Daoy (cell line): ENCODE measurements around the gene ZNF711. TPM values are rescaled to one million over a fixed set of nuclear protein-coding genes. Genes with fewer than 3 reads are reported as not detected.
A peak's percentile ranks its signal among the peaks of the same experiment; 100 is the strongest.
"Not testable (repeated sequence)": the region's sequence is repeated elsewhere in the genome, so short reads cannot be mapped to it uniquely, and the experiment has no call there.

Experiments used
- DNase-seq: peaks from one replicate; pipeline ENCODE4 v3.0.0-alpha.2; 2015; ENCODE audit warnings: low read depth
- total RNA-seq: library from RNA; depleted of rRNA; stranded (reverse); fragments of >200 nt; shearing (Covaris generic); gene quantifications from 2 replicates; pipeline ENCODE4 v1.2.3, GENCODE V29; 2014; rRNA removed

The ZNF711 gene
- total RNA-seq, result 6.3 and 7.5 TPM in 2 replicates

GRCh38 chrX:85243761-85244449 lies at the start of gene ZNF711, which contains the start of gene SATL1:
Gene ZNF711 (plus strand): TSS chrX:85243991. CDS start chrX:85247573, 3,582 bp downstream.
Gene SATL1 (minus strand): TSS chrX:85243779. CDS start chrX:85108968, 134,811 bp downstream.
- peak; percentile 72 for DNase-seq

DNA sequence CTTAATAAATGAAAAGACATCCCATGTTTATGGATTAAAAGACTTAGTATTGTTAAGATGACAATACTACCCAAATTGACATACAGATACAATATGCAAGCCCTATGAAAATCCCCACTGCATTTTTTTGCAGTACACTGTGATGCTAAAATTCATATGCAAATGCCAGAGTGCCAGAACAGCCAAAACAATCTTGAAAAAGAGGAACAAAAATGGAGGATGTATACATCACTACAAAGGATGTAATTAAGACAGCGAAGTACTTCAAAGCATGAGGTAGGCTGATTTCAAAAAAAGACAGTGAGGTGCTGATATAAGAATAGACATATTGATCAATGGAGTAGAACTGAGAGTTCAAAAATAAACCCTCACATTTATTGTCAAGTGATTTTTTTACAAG lies 47.5 kb upstream of the ZNF711 start:
- no peak for DNase-seq

GRCh38 chrX:85203461-85203970 lies 40.3 kb upstream of the ZNF711 start:
- no peak for DNase-seq

DNA sequence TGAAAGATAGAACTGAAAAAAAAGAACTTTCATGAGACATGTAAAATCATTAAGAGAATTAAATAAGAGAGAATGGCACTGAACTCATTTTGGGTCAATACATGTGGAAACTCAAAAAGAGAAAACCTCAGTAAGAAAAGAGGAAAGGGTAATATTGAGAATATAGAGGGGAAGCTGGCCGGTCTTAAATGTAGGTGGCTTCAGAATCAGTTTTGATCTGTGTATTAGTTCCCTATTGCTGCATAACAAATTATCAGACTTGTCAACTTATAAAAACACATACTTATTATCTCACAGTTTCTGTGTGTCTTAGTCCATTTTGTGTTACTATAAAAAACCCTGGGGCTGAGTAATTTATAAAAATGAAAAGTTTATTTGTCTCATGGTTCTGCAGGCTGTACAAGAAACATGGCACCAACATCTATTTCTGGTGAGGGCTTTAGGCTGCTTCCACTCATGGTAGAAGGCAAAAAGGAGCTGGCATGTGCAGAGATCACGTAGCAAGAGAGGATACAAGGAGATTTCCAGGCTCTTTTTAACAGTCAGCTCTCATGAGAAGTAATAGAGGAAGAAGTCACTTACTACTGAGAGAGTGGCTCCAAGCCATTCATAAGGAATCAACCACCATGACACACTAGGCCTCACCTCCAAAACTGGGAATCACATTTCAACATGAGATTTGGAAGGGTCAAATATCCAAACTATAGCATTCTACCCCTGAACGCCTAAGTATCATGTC lies 29.8 kb upstream of the ZNF711 start:
- DNase-seq, result no peak

- DNase-seq, result no peak
Measured at GRCh38 chrX:85215946-85216345, 27.8 kb upstream of the ZNF711 start.

DNA sequence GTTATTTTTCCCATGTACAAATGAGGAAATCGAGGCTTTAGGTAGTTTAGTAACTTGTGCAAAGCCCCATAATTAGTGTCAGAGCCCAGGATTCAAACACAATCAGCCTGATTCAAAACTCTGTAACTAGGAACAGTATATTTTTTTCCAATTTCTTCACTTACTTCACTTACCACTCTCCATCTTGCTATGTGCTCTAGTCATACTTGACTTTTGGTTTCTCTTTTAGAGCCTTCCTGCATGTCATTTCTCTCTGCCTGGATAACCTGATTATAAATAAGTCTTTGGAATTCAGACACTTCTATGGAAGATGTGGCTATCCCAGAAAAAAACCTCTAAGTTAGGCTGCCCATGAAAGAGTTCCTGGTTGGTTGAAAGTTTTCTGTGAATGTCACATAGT lies 22.4 kb upstream of the ZNF711 start:
- DNase-seq, result no peak

DNA sequence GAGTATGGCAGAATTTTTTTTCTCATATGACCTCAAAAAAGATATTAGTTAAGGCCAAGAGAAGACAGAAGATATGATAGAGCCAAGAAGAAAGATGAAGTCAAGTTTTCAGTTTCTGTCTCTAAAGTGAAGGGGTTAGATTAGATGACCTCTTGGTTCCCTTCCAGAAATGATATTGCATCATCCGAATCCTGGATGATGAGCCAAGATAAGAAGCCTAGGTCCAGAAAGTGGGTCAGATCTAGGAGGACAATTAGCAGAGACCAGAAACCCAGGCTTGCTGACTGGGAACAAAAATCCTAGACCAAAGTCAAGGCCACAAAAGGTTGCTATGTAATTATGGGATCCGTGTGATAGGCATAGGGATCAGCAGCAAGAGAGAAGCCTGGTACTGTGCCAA lies 20.4 kb upstream of the ZNF711 start:
- DNase-seq, result no peak

GRCh38 chrX:85243155-85243554 lies 636 bp upstream of the ZNF711 start:
- peak; percentile 1 for DNase-seq

GRCh38 chrX:85244450-85245211 lies 840 bp downstream of the ZNF711 start:
- peak; percentile 17 for DNase-seq

DNA sequence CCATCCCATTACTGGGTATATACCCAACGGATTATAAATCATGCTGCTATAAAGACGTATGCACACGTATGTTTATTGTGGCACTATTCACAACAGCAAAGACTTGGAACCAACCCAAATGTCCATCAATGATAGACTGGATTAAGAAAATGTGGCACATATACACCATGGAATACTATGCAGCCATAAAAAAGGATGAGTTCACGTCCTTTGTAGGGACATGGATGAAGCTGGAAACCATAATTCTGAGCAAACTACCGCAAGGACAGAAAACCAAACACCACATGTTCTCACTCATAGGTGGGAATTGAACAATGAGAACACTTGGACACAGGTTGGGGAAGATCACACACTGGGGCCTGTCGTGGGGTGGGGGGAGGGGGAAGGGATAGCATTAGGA lies 41.5 kb downstream of the ZNF711 start:
- not testable (repeated sequence) for DNase-seq

- no peak for DNase-seq
Measured at GRCh38 chrX:85288992-85289723, 45.4 kb downstream of the ZNF711 start.

DNA sequence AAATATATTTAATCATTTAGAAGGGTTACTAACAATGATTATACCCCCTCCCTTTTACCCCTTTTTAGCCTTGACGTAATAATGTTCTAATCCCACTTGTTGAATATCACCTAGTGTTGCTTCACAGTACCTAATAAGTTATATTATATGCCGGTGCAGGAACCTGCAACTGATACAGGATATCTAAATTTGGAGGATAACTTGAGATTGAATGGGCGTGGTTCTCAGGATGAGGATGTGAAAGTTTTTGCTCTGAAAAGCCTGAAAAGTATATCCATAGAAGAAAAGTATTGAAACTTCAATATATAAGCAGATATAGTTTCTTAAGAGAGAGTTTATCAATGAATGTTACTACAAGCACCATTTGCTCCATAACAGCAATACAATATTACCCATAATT lies 59.8 kb downstream of the ZNF711 start:
- DNase-seq, result no peak

- no peak for DNase-seq
Measured at GRCh38 chrX:85309717-85310116, 65.9 kb downstream of the ZNF711 start.

DNA sequence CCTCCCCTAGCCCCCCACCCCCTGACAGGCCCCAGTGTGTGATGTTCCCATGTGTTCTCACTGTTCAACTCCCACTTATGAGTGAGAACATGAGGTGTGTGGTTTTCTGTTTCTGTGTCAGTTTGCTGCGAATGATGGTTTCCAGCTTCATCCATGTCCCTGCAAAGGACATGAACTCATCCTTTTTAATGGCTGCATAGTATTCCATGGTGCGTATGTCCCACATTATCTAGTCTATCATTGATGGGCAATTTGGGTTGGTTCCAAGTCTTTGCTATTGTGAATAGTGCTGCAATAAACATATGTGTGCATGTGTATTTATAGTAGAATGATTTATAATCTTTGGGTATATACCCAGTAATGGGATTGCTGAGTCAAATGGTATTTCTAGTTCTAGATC lies 67.6 kb downstream of the ZNF711 start:
- DNase-seq, result not testable (repeated sequence)

Other genes with a start within 250 kb of the ZNF711 start
- gene APOOL, start 240.1 kb upstream of the ZNF711 start, total RNA-seq, result 10.4 and 11.1 TPM in 2 replicates
- gene SATL1, start 212 bp upstream of the ZNF711 start, total RNA-seq, result 0.60 TPM in 1 of 2 replicates, not detected in the other
- gene POF1B, start 135.7 kb downstream of the ZNF711 start, total RNA-seq, result not detected in 2 replicates